Astrocyte of the cerebellum (primary cell): Measurements from ENCODE around the gene MFN2.

Source experiments
- DNase-seq: peaks from one replicate; pipeline ENCODE4 v3.0.0-alpha.2; 2011; ENCODE audit warnings: low read depth
- H3K4me3 ChIP-seq: 2 replicates; pipeline ENCODE4 v1.5.1; 2011; ENCODE audit warnings: mild to moderate bottlenecking, low read depth, low read length, moderate library complexity
- CTCF ChIP-seq: IDR thresholded peaks from 2 replicates; pipeline ENCODE4 v1.5.1; 2012; ENCODE audit warnings: low read length, low read depth, moderate library complexity, mild to moderate bottlenecking; ENCODE audit errors: missing control alignments
- in situ Hi-C: cut with HindIII; loops from 2 replicates; pipeline ENCODE4 v1.10.0; 2017; ENCODE audit warnings: low sequenced_read_pairs

The MFN2 gene

DNA sequence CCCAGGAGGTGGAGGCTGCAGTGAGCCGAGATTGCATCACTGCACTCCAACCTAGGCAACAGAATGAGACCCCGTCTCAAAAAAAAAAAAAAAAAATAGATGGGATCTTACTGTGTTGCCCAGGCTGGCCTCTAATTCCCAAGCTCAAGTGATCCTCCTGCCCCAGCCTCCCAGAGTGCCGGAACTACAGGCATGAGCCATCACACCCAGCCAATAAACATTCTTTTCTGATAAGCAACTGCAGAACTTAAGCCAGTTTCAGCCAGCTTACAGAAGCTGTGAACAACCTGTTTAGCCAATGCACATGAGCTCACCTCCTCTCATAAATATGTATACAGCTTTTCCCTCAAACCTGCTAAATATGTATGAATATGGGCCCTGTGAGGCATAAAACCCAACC is 35.9 kb downstream of the MFN2 start:
- TF ChIP-seq CTCF: no peak
- in situ Hi-C loops: no loop called here
- no peak overlapping the region for H3K4me3 ChIP-seq
- DNase-seq: no peak

GRCh38 chr1:12019858-12020509 is 39.7 kb downstream of the MFN2 start:
- in situ Hi-C loops: loop anchor here (5.0 kb wide), 1 partner anchor 38 kb away; the partner anchor contains the start of gene MFN2
- no peak for TF ChIP-seq CTCF
- H3K4me3 ChIP-seq: peak overlapping the region; percentile 76
- DNase-seq: no peak

DNA sequence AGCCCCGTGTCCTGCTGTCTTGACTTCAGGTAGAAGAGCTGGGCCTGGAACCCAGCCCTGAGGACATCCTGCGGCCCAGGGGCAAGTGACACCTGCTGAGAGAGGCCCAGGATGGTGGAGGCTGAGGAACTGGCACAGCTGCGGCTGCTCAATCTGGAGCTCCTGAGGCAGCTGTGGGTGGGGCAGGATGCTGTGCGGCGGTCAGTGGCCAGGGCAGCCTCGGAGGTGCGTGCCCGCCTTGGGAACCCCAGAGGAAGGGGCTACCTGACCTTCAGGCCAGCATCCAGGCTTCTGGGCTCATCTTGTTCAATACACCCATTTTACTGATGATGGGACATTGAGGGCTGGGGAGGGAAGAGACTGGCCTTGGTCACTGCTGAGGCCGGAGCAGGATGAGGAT is 41.4 kb downstream of the MFN2 start:
- no peak overlapping the region for H3K4me3 ChIP-seq
- DNase-seq: no peak
- TF ChIP-seq CTCF: no peak
- in situ Hi-C loops: loop anchor here (5.0 kb wide), 1 partner anchor 39 kb away; the partner anchor contains the start of gene MFN2

- in situ Hi-C loops: loop anchor here (5.0 kb wide), 1 partner anchor 40 kb away; the partner anchor contains the start of gene MFN2
- TF ChIP-seq CTCF: no peak
- H3K4me3 ChIP-seq: no peak overlapping the region
- no peak for DNase-seq
These were observed 41.8 kb downstream of the MFN2 start for GRCh38 chr1:12022036-12022435.

- in situ Hi-C loops: no loop called here
- no peak for DNase-seq
- no peak overlapping the region for H3K4me3 ChIP-seq
- no peak for TF ChIP-seq CTCF
These were observed 46.3 kb downstream of the MFN2 start for GRCh38 chr1:12026586-12026985.

- H3K4me3 ChIP-seq: no peak overlapping the region
- in situ Hi-C loops: no loop called here
- no peak for DNase-seq
- TF ChIP-seq CTCF: no peak
These were observed 48.0 kb downstream of the MFN2 start for GRCh38 chr1:12028248-12028647.
